H1 (cell line): ENCODE data around the gene LAMTOR5. TPM values are rescaled to one million over a fixed set of nuclear protein-coding genes. Genes with fewer than 3 reads are reported as not detected.

Source experiments
- CTCF ChIA-PET: fragments of 300-600 bp; sonication (Branson Sonifier 250); formaldehyde crosslinking; loops from one replicate; lab custom pipeline; 2021; ENCODE audit not compliant: partially characterized antibody; lab: Charles Lee
- POLR2A ChIA-PET: fragments of 300-600 bp; sonication (Branson Sonifier 250); formaldehyde crosslinking; loops from one replicate; lab custom pipeline; 2021; ENCODE audit warnings: inconsistent platforms; ENCODE audit not compliant: partially characterized antibody; lab: Charles Lee
- DNase-seq, 2 experiments: peaks; one replicate each; pipeline versions ENCODE4 v3.0.0 to v3.0.0-alpha.2; 2010 to 2022; ENCODE audit warnings: low spot score in 2 of 2, low read depth in 1 of 2, mixed read lengths in 1 of 2
- FAIRE-seq: peaks from 2 replicates; lab custom pipeline; 2011; peaks lifted over from hg19 to GRCh38; lab: Jason Lieb, UNC
- H2AFZ ChIP-seq: 2 replicates; pipeline ENCODE4 v1.8.1; 2012; ENCODE audit warnings: low read length, inconsistent platforms
- H2AK5ac ChIP-seq: 2 replicates; pipeline ENCODE4 v1.6.1; 2013; ENCODE audit warnings: low read depth, low read length
- H2BK120ac ChIP-seq: replicated peaks from 2 replicates; pipeline ENCODE3; 2013; ENCODE audit warnings: low read depth, low read length, inconsistent platforms
- H2BK12ac ChIP-seq: 2 replicates; pipeline ENCODE4 v1.6.1; 2013; ENCODE audit warnings: low read depth, low read length
- H2BK15ac ChIP-seq: 2 replicates; pipeline ENCODE4 v1.6.1; 2013; ENCODE audit warnings: low read length
- H2BK20ac ChIP-seq: 2 replicates; pipeline ENCODE4 v1.6.1; 2013; ENCODE audit warnings: low read length
- H2BK5ac ChIP-seq: 2 replicates; pipeline ENCODE4 v1.6.1; 2013; ENCODE audit warnings: low read depth, low read length
- H3K14ac ChIP-seq: 2 replicates; pipeline ENCODE4 v1.6.1; 2013; ENCODE audit warnings: inconsistent platforms; ENCODE audit not compliant: insufficient read length
- H3K18ac ChIP-seq: 2 replicates; pipeline ENCODE4 v1.6.1; 2013; ENCODE audit warnings: low read length; ENCODE audit errors: extremely low read depth
- H3K23ac ChIP-seq: 2 replicates; pipeline ENCODE4 v1.6.1; 2013; ENCODE audit warnings: inconsistent platforms; ENCODE audit not compliant: insufficient read length
- H3K23me2 ChIP-seq: 2 replicates; pipeline ENCODE4 v1.6.1; 2013; ENCODE audit warnings: low read depth, low read length
- H3K27ac ChIP-seq: 2 replicates; pipeline ENCODE4 v1.6.1; 2011; ENCODE audit warnings: low read depth, low read length, inconsistent platforms
- H3K27me3 ChIP-seq, 4 experiments: replicated peaks in 1 of 4; 1 replicate in 1 of 4; 2 replicates in 3 of 4; pipeline versions ENCODE4 v1.6.1 to v1.8.1; 2011 to 2013; ENCODE audit warnings: low read length in 3 of 4, mild to moderate bottlenecking in 3 of 4, inconsistent platforms in 2 of 4, mixed read lengths in 2 of 4, moderate library complexity in 1 of 4; ENCODE audit not compliant: control insufficient read depth in 3 of 4, insufficient read depth in 3 of 4; ENCODE audit errors: extremely low read depth in 1 of 4
- H3K36me3 ChIP-seq, 4 experiments: 2 replicates each; pipeline versions ENCODE4 v1.6.1 to v1.8.1; 2011 to 2013; ENCODE audit warnings: mild to moderate bottlenecking in 4 of 4, low read length in 3 of 4, moderate library complexity in 2 of 4, control low read depth in 1 of 4, inconsistent platforms in 1 of 4; ENCODE audit not compliant: insufficient read depth in 4 of 4, control insufficient read depth in 2 of 4
- H3K4ac ChIP-seq: replicated peaks from 2 replicates; pipeline ENCODE3; 2013; ENCODE audit warnings: low read length, low read depth, mixed read lengths, inconsistent platforms; ENCODE audit not compliant: insufficient read length
- H3K4me1 ChIP-seq, 4 experiments: replicated peaks in 1 of 4; 1 replicate in 1 of 4; 2 replicates in 3 of 4; pipeline versions ENCODE4 v1.6.1 to v1.8.1; 2011 to 2013; ENCODE audit warnings: low read length in 3 of 4, inconsistent platforms in 2 of 4, mixed read lengths in 1 of 4; ENCODE audit not compliant: insufficient read depth in 4 of 4, control insufficient read depth in 3 of 4
- H3K4me2 ChIP-seq, 2 experiments: 2 replicates each; pipeline versions ENCODE4 v1.6.1 to v1.8.1; 2011 to 2013; ENCODE audit warnings: low read depth in 2 of 2, low read length in 2 of 2, control low read depth in 1 of 2, inconsistent platforms in 1 of 2, mild to moderate bottlenecking in 1 of 2; ENCODE audit not compliant: insufficient read depth in 1 of 2
- H3K4me3 ChIP-seq, 4 experiments: fragments of 200-600, 300-600 bp in 1 of 4; sonication (generic), shearing (Covaris generic), sonication (Bioruptor Twin) in 1 of 4; 2 replicates each; pipeline versions ENCODE4 v1.5.1 to v1.8.1; 2011 to 2016; ENCODE audit warnings: low read length in 4 of 4, low read depth in 3 of 4, control low read depth in 2 of 4, inconsistent platforms in 2 of 4, mild to moderate bottlenecking in 2 of 4, mixed read lengths in 1 of 4, moderate library complexity in 1 of 4; ENCODE audit not compliant: insufficient read depth in 2 of 4; ENCODE audit errors: extremely low read depth in 1 of 4
- H3K56ac ChIP-seq: replicated peaks from 2 replicates; pipeline ENCODE3; 2013; ENCODE audit warnings: low read depth, mild to moderate bottlenecking, mixed read lengths, low read length, inconsistent platforms; ENCODE audit not compliant: insufficient read length
- H3K79me1 ChIP-seq: 2 replicates; pipeline ENCODE4 v1.6.1; 2013; ENCODE audit warnings: low read depth, low read length, control low read depth
- H3K79me2 ChIP-seq, 2 experiments: 2 replicates each; pipeline versions ENCODE4 v1.6.1 to v1.8.1; 2012 to 2013; ENCODE audit warnings: low read length in 2 of 2, mild to moderate bottlenecking in 2 of 2, inconsistent platforms in 1 of 2; ENCODE audit not compliant: insufficient read depth in 2 of 2, control insufficient read depth in 1 of 2
- H3K9ac ChIP-seq, 4 experiments: replicated peaks in 1 of 4; 1 replicate in 1 of 4; 2 replicates in 3 of 4; pipeline versions ENCODE4 v1.6.1 to v1.8.1; 2011 to 2013; ENCODE audit warnings: low read depth in 3 of 4, low read length in 3 of 4, control low read depth in 2 of 4, mild to moderate bottlenecking in 2 of 4, moderate library complexity in 2 of 4, inconsistent platforms in 1 of 4; ENCODE audit errors: extremely low read depth in 1 of 4
- H3K9me3 ChIP-seq, 2 experiments: 2 replicates each; pipeline versions ENCODE4 v1.6.1 to v1.8.1; 2012 to 2013; ENCODE audit warnings: mild to moderate bottlenecking in 2 of 2, moderate library complexity in 2 of 2, control low read depth in 1 of 2, inconsistent platforms in 1 of 2, low read depth in 1 of 2, low read length in 1 of 2, mixed read lengths in 1 of 2; ENCODE audit not compliant: insufficient read depth in 2 of 2
- H4K20me1 ChIP-seq, 2 experiments: replicated peaks in 1 of 2; 2 replicates each; pipeline versions ENCODE3 to v1.8.1; 2011 to 2013; ENCODE audit warnings: inconsistent platforms in 2 of 2, low read length in 2 of 2, mild to moderate bottlenecking in 1 of 2; ENCODE audit not compliant: insufficient read depth in 2 of 2, control insufficient read depth in 1 of 2
- H4K5ac ChIP-seq: 2 replicates; pipeline ENCODE4 v1.6.1; 2013; ENCODE audit warnings: low read length, low read depth, mixed read lengths, inconsistent platforms; ENCODE audit not compliant: insufficient read length
- H4K8ac ChIP-seq: 2 replicates; pipeline ENCODE4 v1.8.0; 2013; ENCODE audit warnings: mild to moderate bottlenecking, moderate library complexity, low read length, inconsistent platforms; ENCODE audit not compliant: insufficient read depth; ENCODE audit errors: extremely low read depth
- H4K91ac ChIP-seq: replicated peaks from 2 replicates; pipeline ENCODE3; 2013; ENCODE audit warnings: low read length, mixed read lengths, inconsistent platforms; ENCODE audit not compliant: insufficient read length
- CHD1 ChIP-seq: IDR thresholded peaks from 2 replicates; pipeline ENCODE4 v1.6.1; 2012; ENCODE audit warnings: low read depth, low read length, improper control_type of control experiment
- CTCF ChIP-seq, 3 experiments: IDR thresholded peaks; 1 replicate in 2 of 3; 2 replicates in 1 of 3; pipeline versions ENCODE4 v1.5.1 to v1.6.1; 2011; ENCODE audit warnings: low read length in 3 of 3, mild to moderate bottlenecking in 3 of 3, inconsistent platforms in 2 of 3, low read depth in 1 of 3, moderate library complexity in 1 of 3; ENCODE audit not compliant: insufficient read depth in 1 of 3; ENCODE audit errors: control extremely low read depth in 1 of 3
- EGR1 ChIP-seq: IDR thresholded peaks from 2 replicates; pipeline ENCODE4 v1.6.1; 2011; ENCODE audit warnings: low read depth, low read length, borderline replicate concordance
- GABPA ChIP-seq: IDR thresholded peaks from 2 replicates; pipeline ENCODE4 v1.6.1; 2011; ENCODE audit warnings: mild to moderate bottlenecking, low read length, moderate library complexity, borderline replicate concordance; ENCODE audit not compliant: insufficient read depth
- JUND ChIP-seq: IDR thresholded peaks from 2 replicates; pipeline ENCODE4 v1.6.1; 2011; ENCODE audit warnings: mild to moderate bottlenecking, improper control_type of control experiment, low read length
- KDM4A ChIP-seq: IDR thresholded peaks from one replicate; pipeline ENCODE4 v1.7.1; 2012; ENCODE audit warnings: low read depth, mild to moderate bottlenecking, moderate library complexity, low read length, inconsistent platforms; ENCODE audit not compliant: severe bottlenecking
- SAP30 ChIP-seq: fragments of 300-600 bp; sonication (generic); IDR thresholded peaks from 2 replicates; pipeline ENCODE4 v1.7.1; 2012; ENCODE audit warnings: low read length, moderate library complexity, mild to moderate bottlenecking, inconsistent platforms; ENCODE audit not compliant: insufficient read depth, insufficient replicate concordance
- SIX5 ChIP-seq: IDR thresholded peaks from 2 replicates; pipeline ENCODE4 v1.6.1; 2011; ENCODE audit warnings: mild to moderate bottlenecking, low read depth, low read length
- SP2 ChIP-seq: IDR thresholded peaks from 2 replicates; pipeline ENCODE4 v1.6.1; 2012; ENCODE audit warnings: mild to moderate bottlenecking, low read length, inconsistent platforms
- WGBS, 2 experiments: shearing (Covaris generic) in 1 of 2; methylation state at CpG; one replicate each; pipeline versions ENCODE4 v1.1.6 to v1.1.7; 2013 to 2015; ENCODE audit warnings: low lambda C conversion rate in 2 of 2, mixed read lengths in 2 of 2, inconsistent platforms in 1 of 2, low coverage in 1 of 2, missing lambda C conversion rate in 1 of 2; ENCODE audit not compliant: insufficient replicate concordance in 2 of 2, insufficient coverage in 1 of 2, insufficient read length in 1 of 2; ENCODE audit errors: extremely low coverage in 1 of 2, missing lambda C conversion rate in 1 of 2; 5-methylcytosine and 5-hydroxymethylcytosine counted together
- polyA plus RNA-seq, 7 experiments: library from polyadenylated mRNA; depleted of rRNA in 3 of 7; stranded (reverse) in 5 of 7; unstranded in 2 of 7; fragments of >200 nt in 5 of 7; fragments of 200-250 nt in 2 of 7; gene quantifications; 1 replicate in 5 of 7; 2 replicates in 1 of 7; 4 replicates in 1 of 7; pipeline versions ENCODE4 v1.2.1 to v1.2.3, GENCODE V29; 2011 to 2013; ENCODE audit warnings: missing spikeins in 2 of 7, mixed read lengths in 2 of 7
- total RNA-seq: library from RNA; stranded (reverse); fragmentation: NEBNext Ultra II Directional; extraction: Animal tissue kit (Norgen Biotek cat#: 25700); gene quantifications from 2 replicates; pipeline ENCODE4 v1.2.1, GENCODE V29; 2021

LAMTOR5 gene
- total and polyA plus RNA-seq, 2 of the 8 experiments (the other 6 are each of a cell fraction or from before 2014, with no cell fraction given) = 84.4 to 297 TPM

- no peak overlapping the region for H3K4ac ChIP-seq
- H3K36me3 ChIP-seq = no peaks in the 10 kb centered on the region
- no peak overlapping the region for H3K14ac ChIP-seq
- H2AFZ ChIP-seq = no peak overlapping the region
- H3K79me2 ChIP-seq = no peaks in the 10 kb centered on the region
- no peaks in the 10 kb centered on the region; a peak in 1 of 7 replicates for H3K27me3 ChIP-seq
- H3K56ac ChIP-seq = no peak overlapping the region
- H2AK5ac ChIP-seq = no peak overlapping the region
- ChIA-PET POLR2A (interaction anchor here (1.2 to 2.2 kb wide), 2 partner anchors 10 to 11 kb away, joined by 3 to 7 read pairs; no protein-coding TSS in a partner anchor), CTCF (interaction anchor here (0.8 to 22.7 kb wide), 7 partner anchors 9 to 366 kb away, joined by 3 to 828 read pairs (median 5); partner anchors contain the start of gene PROK1)
- no peak overlapping the region for H3K9ac ChIP-seq
- no peak overlapping the region for H2BK5ac ChIP-seq
- no peaks in the 10 kb centered on the region for H4K20me1 ChIP-seq
- H2BK20ac ChIP-seq = no peak overlapping the region
- no peak overlapping the region for H3K4me3 ChIP-seq
- no peak overlapping the region for H3K18ac ChIP-seq
- peaks cover 0 to 4% (median 0%) of the 10 kb centered on the region in 4 experiments; a peak in 2 of 7 replicates for H3K4me1 ChIP-seq
- DNase-seq = no peak
- H2BK12ac ChIP-seq = no peak overlapping the region
- no peaks in the 10 kb centered on the region for H3K79me1 ChIP-seq
- no peak overlapping the region for H2BK120ac ChIP-seq
- 91% methylated on average over 10 of the region's 10 CpGs; no CpG with 5 or more reads in 1 of the 2 experiments for WGBS, 2 experiments
- no peaks in the 10 kb centered on the region for H3K23me2 ChIP-seq
- FAIRE-seq = no peak
- H2BK15ac ChIP-seq = no peak overlapping the region
- H3K23ac ChIP-seq = no peak overlapping the region
- H4K8ac ChIP-seq = no peak overlapping the region
- TF ChIP-seq KDM4A (no peak), EGR1 (no peak), SP2 (no peak), CHD1 (no peak), CTCF (IDR thresholded peaks at IDR 0.05; ENCODE audit: control extremely low read depth in 1 of 3, insufficient read depth in 1 of 3, low read depth in 1 of 3, low read length in 3 of 3) (no peak), JUND (no peak), SIX5 (no peak), SAP30 (no peak), GABPA (no peak)
- peaks cover 0 to 3% of the 10 kb centered on the region in 2 experiments; a peak in 1 of 4 replicates for H3K9me3 ChIP-seq
- no peak overlapping the region for H3K4me2 ChIP-seq
- no peak overlapping the region for H4K5ac ChIP-seq
- H3K27ac ChIP-seq = no peak overlapping the region
- H4K91ac ChIP-seq = no peak overlapping the region
Measured at GRCh38 chr1:110420023-110420662, 12.6 kb upstream of the LAMTOR5 start.
